Neural progenitor cell (in vitro differentiated cells): ENCODE results near the gene BTBD9. TPM values are rescaled to one million over a fixed set of nuclear protein-coding genes. Genes with fewer than 3 reads are reported as not detected.

Experiments
- DNase-seq: peaks from one replicate; pipeline ENCODE4 v3.0.0-alpha.2; 2016; ENCODE audit warnings: low spot score
- H2AFZ ChIP-seq: fragments of 200-600 bp; sonication (generic); replicated peaks from 2 replicates; pipeline ENCODE4 v1.6.1; 2016; ENCODE audit warnings: antibody characterized with exemption
- H3F3A ChIP-seq: fragments of 200-600 bp; sonication (generic); 2 replicates; pipeline ENCODE4 v1.6.1; 2016; ENCODE audit warnings: antibody characterized with exemption, low read depth
- H3K27ac ChIP-seq: fragments of 200-600 bp; sonication (generic); 2 replicates; pipeline ENCODE4 v1.5.1; 2016; ENCODE audit warnings: mild to moderate bottlenecking
- H3K27me3 ChIP-seq: fragments of 200-600 bp; sonication (generic); 2 replicates; pipeline ENCODE4 v1.6.1; 2016; ENCODE audit warnings: mild to moderate bottlenecking, moderate library complexity
- H3K36me3 ChIP-seq: fragments of 200-600 bp; sonication (generic); 2 replicates; pipeline ENCODE4 v1.5.1; 2016
- H3K4me1 ChIP-seq: fragments of 200-600 bp; sonication (generic); 2 replicates; pipeline ENCODE4 v1.6.1; 2016; ENCODE audit warnings: mixed run types
- H3K4me2 ChIP-seq: fragments of 200-600 bp; sonication (generic); 2 replicates; pipeline ENCODE4 v1.6.1; 2016
- H3K4me3 ChIP-seq: fragments of 200-600 bp; sonication (generic); 2 replicates; pipeline ENCODE4 v1.5.1; 2016
- H3K79me2 ChIP-seq: fragments of 200-600 bp; sonication (generic); 2 replicates; pipeline ENCODE4 v1.6.1; 2016; ENCODE audit warnings: low read depth
- H3K9ac ChIP-seq: fragments of 200-600 bp; sonication (generic); 2 replicates; pipeline ENCODE4 v1.6.1; 2016
- H3K9me3 ChIP-seq: fragments of 200-600 bp; sonication (generic); 2 replicates; pipeline ENCODE4 v1.5.1; 2016; ENCODE audit warnings: low read depth
- H4K20me1 ChIP-seq: fragments of 200-600 bp; sonication (generic); 2 replicates; pipeline ENCODE4 v1.6.1; 2016; ENCODE audit warnings: low read depth
- H3K27ac Mint-ChIP-seq: 3 replicates; pipeline ENCODE4 v1.8.0; 2021; ENCODE audit warnings: mixed read lengths
- H3K27me3 Mint-ChIP-seq: 2 replicates; pipeline ENCODE4 v1.8.0; 2022; ENCODE audit warnings: low read depth, mild to moderate bottlenecking, inconsistent platforms, moderate library complexity, mixed read lengths; ENCODE audit not compliant: insufficient read depth
- H3K36me3 Mint-ChIP-seq: 3 replicates; pipeline ENCODE4 v1.8.0; 2021; ENCODE audit warnings: mixed read lengths
- H3K4me1 Mint-ChIP-seq: 3 replicates; pipeline ENCODE4 v1.8.0; 2021; ENCODE audit warnings: mixed read lengths
- H3K4me3 Mint-ChIP-seq: 3 replicates; pipeline ENCODE4 v1.8.0; 2021; ENCODE audit warnings: mild to moderate bottlenecking, moderate library complexity, mixed read lengths
- H3K9me3 Mint-ChIP-seq: 3 replicates; pipeline ENCODE4 v1.8.0; 2020; ENCODE audit warnings: mixed read lengths
- CTCF ChIP-seq: fragments of 200-600 bp; sonication (generic); IDR thresholded peaks from 2 replicates; pipeline ENCODE4 v1.5.1; 2017; ENCODE audit warnings: antibody characterized with exemption, mild to moderate bottlenecking
- EZH2 ChIP-seq: fragments of 200-600 bp; sonication (generic); IDR thresholded peaks from 2 replicates; pipeline ENCODE4 v1.6.1; 2017; ENCODE audit warnings: antibody characterized with exemption, mild to moderate bottlenecking, moderate library complexity
- EZH2phosphoT487 ChIP-seq: fragments of 200-600 bp; sonication (generic); IDR thresholded peaks from 2 replicates; pipeline ENCODE4 v1.6.1; 2017; ENCODE audit warnings: antibody characterized with exemption
- total RNA-seq: library from RNA; depleted of rRNA; stranded (reverse); fragments of >200 nt; gene quantifications from 2 replicates; pipeline ENCODE4 v1.2.3, GENCODE V29; 2015; ENCODE audit warnings: low replicate concordance

The BTBD9 gene
- total RNA-seq, 1 donor from 2014 or later = 16.9 TPM

GRCh38 chr6:38175786-38176185, 463.9 kb downstream of the BTBD9 start:
- peaks cover 11% of the 10 kb centered on the region for H3F3A ChIP-seq
- H2AFZ ChIP-seq = no peak overlapping the region
- no peak overlapping the region for H3K27ac Mint-ChIP-seq
- TF ChIP-seq EZH2phosphoT487 = no peak
- no peak for TF ChIP-seq CTCF
- no peak for TF ChIP-seq EZH2
- H3K27me3 ChIP-seq = no peaks in the 10 kb centered on the region
- no peaks in the 10 kb centered on the region for H3K9me3 Mint-ChIP-seq
- H3K27ac ChIP-seq = no peak overlapping the region
- no peaks in the 10 kb centered on the region for H3K79me2 ChIP-seq
- no peak overlapping the region for H3K9ac ChIP-seq
- no peaks in the 10 kb centered on the region for H3K9me3 ChIP-seq
- DNase-seq = no peak
- no peak overlapping the region for H3K4me3 Mint-ChIP-seq
- no peak overlapping the region for H3K4me2 ChIP-seq
- peaks cover 8% of the 10 kb centered on the region for H3K36me3 Mint-ChIP-seq
- peaks cover 61% of the 10 kb centered on the region for H3K4me1 Mint-ChIP-seq
- peaks cover 20% of the 10 kb centered on the region for H3K4me1 ChIP-seq
- peaks cover 8% of the 10 kb centered on the region for H3K27me3 Mint-ChIP-seq
- H4K20me1 ChIP-seq = peaks cover 17% of the 10 kb centered on the region
- no peaks in the 10 kb centered on the region for H3K36me3 ChIP-seq
- H3K4me3 ChIP-seq = no peak overlapping the region

- no peak for DNase-seq
- H3K9me3 Mint-ChIP-seq = no peaks in the 10 kb centered on the region
- Histone ChIP-seq H3K4me2 (no peak overlapping the region), H3K79me2 (no peaks in the 10 kb centered on the region), H3K9ac (no peak overlapping the region), H3K4me3 (no peak overlapping the region), H3F3A (peaks cover 13% of the 10 kb centered on the region), H3K27me3 (no peaks in the 10 kb centered on the region), H3K27ac (no peak overlapping the region), H3K9me3 (no peaks in the 10 kb centered on the region), H4K20me1 (peaks cover 19% of the 10 kb centered on the region), H3K36me3 (no peaks in the 10 kb centered on the region), H2AFZ (no peak overlapping the region), H3K4me1 (peaks cover 28% of the 10 kb centered on the region)
- no peak overlapping the region for H3K27ac Mint-ChIP-seq
- no peak overlapping the region for H3K4me3 Mint-ChIP-seq
- TF ChIP-seq EZH2 (no peak), CTCF (no peak), EZH2phosphoT487 (no peak)
- peaks cover 62% of the 10 kb centered on the region for H3K4me1 Mint-ChIP-seq
- peaks cover 8% of the 10 kb centered on the region for H3K36me3 Mint-ChIP-seq
- peaks cover 8% of the 10 kb centered on the region for H3K27me3 Mint-ChIP-seq
Measured at GRCh38 chr6:38174806-38175495, 464.8 kb downstream of the BTBD9 start.

GRCh38 chr6:38174315-38174714, 465.4 kb downstream of the BTBD9 start:
- H3K27ac ChIP-seq = no peak overlapping the region
- peaks cover 61% of the 10 kb centered on the region for H3K4me1 Mint-ChIP-seq
- no peaks in the 10 kb centered on the region for H3K36me3 ChIP-seq
- H3K27me3 ChIP-seq = no peaks in the 10 kb centered on the region
- peaks cover 16% of the 10 kb centered on the region for H3F3A ChIP-seq
- H2AFZ ChIP-seq = no peak overlapping the region
- no peak for TF ChIP-seq EZH2phosphoT487
- TF ChIP-seq EZH2 = no peak
- no peak for TF ChIP-seq CTCF
- no peaks in the 10 kb centered on the region for H3K79me2 ChIP-seq
- no peak overlapping the region for H3K4me3 ChIP-seq
- H3K9me3 Mint-ChIP-seq = no peaks in the 10 kb centered on the region
- peaks cover 8% of the 10 kb centered on the region for H3K27me3 Mint-ChIP-seq
- no peak for DNase-seq
- H4K20me1 ChIP-seq = peaks cover 23% of the 10 kb centered on the region
- H3K36me3 Mint-ChIP-seq = peaks cover 8% of the 10 kb centered on the region
- no peak overlapping the region for H3K4me3 Mint-ChIP-seq
- H3K4me2 ChIP-seq = no peak overlapping the region
- H3K4me1 ChIP-seq = peaks cover 30% of the 10 kb centered on the region
- H3K9me3 ChIP-seq = no peaks in the 10 kb centered on the region
- no peak overlapping the region for H3K27ac Mint-ChIP-seq
- H3K9ac ChIP-seq = no peak overlapping the region
